Measurements from ENCODE around the gene USH2A.
A peak's percentile ranks its signal among the peaks of the same experiment; 100 is the strongest.

The USH2A gene

GRCh38 chr1:216422821-216423520, at the start of gene USH2A:
Gene USH2A (minus strand): TSS chr1:216423448. CDS start chr1:216422336, 1,112 bp downstream.
- no peak for DNase-seq (ENCODE audit: low read depth in 2 of 2)

- no peak for DNase-seq (ENCODE audit: low read depth in 2 of 2)
Measured at GRCh38 chr1:216466162-216466801, 43.0 kb upstream of the USH2A start.

GRCh38 chr1:216464489-216464888, 41.2 kb upstream of the USH2A start:
- peak; percentile 92 for DNase-seq (ENCODE audit: low read depth in 2 of 2)

GRCh38 chr1:216462066-216462775, 39.0 kb upstream of the USH2A start:
- no peak for DNase-seq (ENCODE audit: low read depth in 2 of 2)

- no peak for DNase-seq (ENCODE audit: low read depth in 2 of 2)
Measured at GRCh38 chr1:216461466-216461865, 38.2 kb upstream of the USH2A start.

- no peak for DNase-seq (ENCODE audit: low read depth in 2 of 2)
Measured at GRCh38 chr1:216459651-216460207, 36.5 kb upstream of the USH2A start.

GRCh38 chr1:216458812-216459211, 35.6 kb upstream of the USH2A start:
- no peak for DNase-seq (ENCODE audit: low read depth in 2 of 2)

- no peak for DNase-seq (ENCODE audit: low read depth in 2 of 2)
Measured at GRCh38 chr1:216457356-216457755, 34.1 kb upstream of the USH2A start.

GRCh38 chr1:216456682-216457081, 33.4 kb upstream of the USH2A start:
- DNase-seq (ENCODE audit: low read depth in 2 of 2) = peak; percentile 40 to 47

- no peak for DNase-seq (ENCODE audit: low read depth in 2 of 2)
Measured at GRCh38 chr1:216453777-216454176, 30.5 kb upstream of the USH2A start.

GRCh38 chr1:216450227-216450626, 27.0 kb upstream of the USH2A start:
- no peak for DNase-seq (ENCODE audit: low read depth in 2 of 2)

GRCh38 chr1:216448011-216448510, 24.8 kb upstream of the USH2A start:
- no peak for DNase-seq (ENCODE audit: low read depth in 2 of 2)

- no peak for DNase-seq (ENCODE audit: low read depth in 2 of 2)
Measured at GRCh38 chr1:216437603-216438002, 14.4 kb upstream of the USH2A start.

- DNase-seq (ENCODE audit: low read depth in 2 of 2) = no peak
Measured at GRCh38 chr1:216434232-216434631, 11.0 kb upstream of the USH2A start.

GRCh38 chr1:216433175-216433574, 9.9 kb upstream of the USH2A start:
- no peak for DNase-seq (ENCODE audit: low read depth in 2 of 2)

- no peak for DNase-seq (ENCODE audit: low read depth in 2 of 2)
Measured at GRCh38 chr1:216430744-216431143, 7.5 kb upstream of the USH2A start.

- no peak for DNase-seq (ENCODE audit: low read depth in 2 of 2)
Measured at GRCh38 chr1:216425577-216425976, 2.3 kb upstream of the USH2A start.

GRCh38 chr1:216420746-216421145, 2.5 kb downstream of the USH2A start:
- no peak for DNase-seq (ENCODE audit: low read depth in 2 of 2)

GRCh38 chr1:216420263-216420662, 3.0 kb downstream of the USH2A start:
- no peak for DNase-seq (ENCODE audit: low read depth in 2 of 2)

- DNase-seq (ENCODE audit: low read depth in 2 of 2) = no peak
Measured at GRCh38 chr1:216416488-216416887, 6.8 kb downstream of the USH2A start.

GRCh38 chr1:216410026-216410425, 13.2 kb downstream of the USH2A start:
- DNase-seq (ENCODE audit: low read depth in 2 of 2) = no peak

- no peak for DNase-seq (ENCODE audit: low read depth in 2 of 2)
Measured at GRCh38 chr1:216390956-216391355, 32.3 kb downstream of the USH2A start.
